LNCaP clone FGC (cell line): ENCODE results near the gene ZNF626.

ENCODE experiments used
- DNase-seq: peaks from one replicate; pipeline ENCODE4 v3.0.0-alpha.2; 2011; ENCODE audit warnings: low read depth
- H3K4me3 ChIP-seq: 2 replicates; pipeline ENCODE4 v1.5.1; 2011; ENCODE audit warnings: mild to moderate bottlenecking, low read depth, low read length, control low read depth
- CTCF ChIP-seq: IDR thresholded peaks from 2 replicates; pipeline ENCODE4 v1.5.1; 2012; ENCODE audit warnings: mild to moderate bottlenecking; ENCODE audit not compliant: control insufficient read depth, insufficient read depth; ENCODE audit errors: extremely low read depth

ZNF626 gene

GRCh38 chr19:20607943-20608342 lies 53.4 kb downstream of the ZNF626 start:
- TF ChIP-seq CTCF: no peak
- no peak overlapping the region for H3K4me3 ChIP-seq
- DNase-seq: peak; percentile 27
